Retinal pigment epithelial cell (primary cell): ENCODE measurements around the gene GDF3.

Source experiments
- DNase-seq: peaks from one replicate; pipeline ENCODE4 v3.0.0-alpha.2; 2010; ENCODE audit warnings: low read depth
- H3K4me3 ChIP-seq: 2 replicates; pipeline ENCODE4 v1.5.1; 2011; ENCODE audit warnings: mild to moderate bottlenecking, low read length, control low read depth, moderate library complexity
- CTCF ChIP-seq: conservative IDR thresholded peaks from 2 replicates; pipeline ENCODE4 v1.5.1; 2011; ENCODE audit warnings: low read depth, low read length, control low read depth, inconsistent platforms

Gene GDF3

GRCh38 chr12:7666595-7666994 lies 29.0 kb downstream of the GDF3 start:
- no peak for TF ChIP-seq CTCF
- DNase-seq, result no peak
- H3K4me3 ChIP-seq, result no peak overlapping the region

- TF ChIP-seq CTCF, result no peak
- DNase-seq, result no peak
- H3K4me3 ChIP-seq, result no peak overlapping the region
Observed at GRCh38 chr12:7661741-7662140, 33.8 kb downstream of the GDF3 start.

- DNase-seq, result no peak
- no peak for TF ChIP-seq CTCF
- H3K4me3 ChIP-seq, result no peak overlapping the region
Observed at GRCh38 chr12:7656121-7656520, 39.5 kb downstream of the GDF3 start.

- DNase-seq, result no peak
- no peak overlapping the region for H3K4me3 ChIP-seq
- TF ChIP-seq CTCF, result no peak
Observed at GRCh38 chr12:7650091-7650490, 45.5 kb downstream of the GDF3 start.

GRCh38 chr12:7647071-7647470 lies 48.5 kb downstream of the GDF3 start:
- no peak overlapping the region for H3K4me3 ChIP-seq
- no peak for DNase-seq
- TF ChIP-seq CTCF, result no peak

GRCh38 chr12:7646178-7646475 lies 49.4 kb downstream of the GDF3 start:
- TF ChIP-seq CTCF, result no peak
- DNase-seq, result no peak
- H3K4me3 ChIP-seq, result no peak overlapping the region

- peak; percentile 94 for TF ChIP-seq CTCF
- DNase-seq, result no peak
- no peak overlapping the region for H3K4me3 ChIP-seq
Observed at GRCh38 chr12:7645395-7646177, 50.0 kb downstream of the GDF3 start.
